DOHH2 (cell line): ENCODE results near the gene PGA5.

Source experiments
- H3F3A ChIP-seq: fragments of 200-600 bp; sonication (generic), shearing (Covaris generic); 2 replicates; pipeline ENCODE4 v1.6.0; 2016; ENCODE audit warnings: antibody characterized with exemption, mild to moderate bottlenecking; ENCODE audit not compliant: control insufficient read depth, insufficient read depth
- H3K27ac ChIP-seq: fragments of 200-600 bp; sonication (generic); 2 replicates; pipeline ENCODE4 v1.5.1; 2014; ENCODE audit warnings: low read depth, mild to moderate bottlenecking, low read length, moderate library complexity
- H3K27me3 ChIP-seq: fragments of 200-600 bp; sonication (generic); 2 replicates; pipeline ENCODE4 v1.6.1; 2014; ENCODE audit warnings: mild to moderate bottlenecking, low read length, mixed read lengths; ENCODE audit not compliant: control insufficient read depth
- H3K36me3 ChIP-seq: fragments of 200-600 bp; sonication (generic); 2 replicates; pipeline ENCODE4 v1.6.1; 2014; ENCODE audit warnings: mild to moderate bottlenecking, low read length, moderate library complexity, mixed read lengths; ENCODE audit not compliant: control insufficient read depth
- H3K4me1 ChIP-seq: fragments of 200-600 bp; sonication (generic); 2 replicates; pipeline ENCODE4 v1.6.1; 2014; ENCODE audit warnings: mild to moderate bottlenecking, low read length, mixed read lengths; ENCODE audit not compliant: control insufficient read depth
- H3K4me2 ChIP-seq: fragments of 200-600 bp; sonication (generic); 2 replicates; pipeline ENCODE4 v1.6.0; 2014; ENCODE audit warnings: mild to moderate bottlenecking, low read length, moderate library complexity
- H3K4me3 ChIP-seq: fragments of 200-600 bp; sonication (generic); 2 replicates; pipeline ENCODE4 v1.5.1; 2014; ENCODE audit warnings: mild to moderate bottlenecking, low read length, mixed read lengths
- H3K79me2 ChIP-seq: fragments of 200-600 bp; sonication (generic); 2 replicates; pipeline ENCODE4 v1.6.1; 2014; ENCODE audit warnings: mild to moderate bottlenecking, low read length, mixed read lengths; ENCODE audit not compliant: control insufficient read depth
- H3K9me2 ChIP-seq: fragments of 200-600 bp; sonication (generic); replicated peaks from 2 replicates; pipeline ENCODE4 v1.6.1; 2014; ENCODE audit warnings: mild to moderate bottlenecking, low read length, mixed read lengths; ENCODE audit not compliant: control insufficient read depth
- H3K9me3 ChIP-seq: fragments of 200-600 bp; sonication (generic); 2 replicates; pipeline ENCODE4 v1.6.1; 2014; ENCODE audit warnings: antibody characterized with exemption, low read length, mixed read lengths; ENCODE audit not compliant: control insufficient read depth, insufficient read depth
- H4K20me1 ChIP-seq: fragments of 200-600 bp; sonication (generic); 2 replicates; pipeline ENCODE4 v1.6.0; 2014; ENCODE audit warnings: low read depth, mild to moderate bottlenecking, antibody characterized with exemption, low read length, moderate library complexity; ENCODE audit not compliant: control insufficient read depth, insufficient read depth
- EZH2phosphoT487 ChIP-seq: fragments of 200-600 bp; sonication (generic); IDR thresholded peaks from 2 replicates; pipeline ENCODE4 v1.6.1; 2017; ENCODE audit warnings: borderline replicate concordance, mild to moderate bottlenecking, antibody characterized with exemption, low read length, moderate library complexity, mixed read lengths
- TF ChIP-seq, protein P1 (sequence below): fragments of 200-600 bp; sonication (generic); IDR thresholded peaks from one replicate; pipeline ENCODE4 v1.5.1; 2014; ENCODE audit warnings: antibody characterized with exemption, mild to moderate bottlenecking, low read depth, low read length; ENCODE audit not compliant: poor library complexity, severe bottlenecking

Gene PGA5

DNA sequence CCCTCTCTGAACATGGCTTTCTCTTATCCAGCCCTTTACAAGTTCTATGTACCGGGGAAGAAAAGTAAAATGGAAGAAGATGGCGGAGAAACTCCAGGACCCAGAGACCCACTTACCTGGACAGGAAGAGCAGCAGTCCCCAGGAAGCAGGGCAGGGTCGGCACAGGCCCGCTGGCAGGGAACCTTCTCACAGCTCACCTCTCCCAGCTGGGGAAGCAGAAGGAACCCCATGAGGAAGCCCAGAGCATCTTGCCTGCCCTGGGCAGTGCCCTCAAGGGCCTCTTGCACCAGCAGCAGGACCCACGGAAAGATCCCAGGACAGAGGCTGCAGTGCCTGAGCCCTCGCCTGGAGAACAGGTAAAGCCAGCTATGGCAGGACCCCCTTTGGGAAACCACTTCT, 23.4 kb downstream of the PGA5 start:
- Histone ChIP-seq H3K9me2 (no peaks in the 10 kb centered on the region), H4K20me1 (no peaks in the 10 kb centered on the region), H3K9me3 (no peaks in the 10 kb centered on the region), H3K27ac (no peak overlapping the region), H3K4me1 (no peaks in the 10 kb centered on the region), H3F3A (no peaks in the 10 kb centered on the region), H3K27me3 (no peaks in the 10 kb centered on the region), H3K4me3 (no peak overlapping the region), H3K36me3 (0 out of 2 replicates have a peak, but pooled peaks cover 5% of the 10 kb centered on the region), H3K79me2 (no peaks in the 10 kb centered on the region), H3K4me2 (no peak overlapping the region)
- TF ChIP-seq EZH2phosphoT487: no peak
- TF ChIP-seq, protein P1, sequence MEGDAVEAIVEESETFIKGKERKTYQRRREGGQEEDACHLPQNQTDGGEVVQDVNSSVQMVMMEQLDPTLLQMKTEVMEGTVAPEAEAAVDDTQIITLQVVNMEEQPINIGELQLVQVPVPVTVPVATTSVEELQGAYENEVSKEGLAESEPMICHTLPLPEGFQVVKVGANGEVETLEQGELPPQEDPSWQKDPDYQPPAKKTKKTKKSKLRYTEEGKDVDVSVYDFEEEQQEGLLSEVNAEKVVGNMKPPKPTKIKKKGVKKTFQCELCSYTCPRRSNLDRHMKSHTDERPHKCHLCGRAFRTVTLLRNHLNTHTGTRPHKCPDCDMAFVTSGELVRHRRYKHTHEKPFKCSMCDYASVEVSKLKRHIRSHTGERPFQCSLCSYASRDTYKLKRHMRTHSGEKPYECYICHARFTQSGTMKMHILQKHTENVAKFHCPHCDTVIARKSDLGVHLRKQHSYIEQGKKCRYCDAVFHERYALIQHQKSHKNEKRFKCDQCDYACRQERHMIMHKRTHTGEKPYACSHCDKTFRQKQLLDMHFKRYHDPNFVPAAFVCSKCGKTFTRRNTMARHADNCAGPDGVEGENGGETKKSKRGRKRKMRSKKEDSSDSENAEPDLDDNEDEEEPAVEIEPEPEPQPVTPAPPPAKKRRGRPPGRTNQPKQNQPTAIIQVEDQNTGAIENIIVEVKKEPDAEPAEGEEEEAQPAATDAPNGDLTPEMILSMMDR: no peak

DNA sequence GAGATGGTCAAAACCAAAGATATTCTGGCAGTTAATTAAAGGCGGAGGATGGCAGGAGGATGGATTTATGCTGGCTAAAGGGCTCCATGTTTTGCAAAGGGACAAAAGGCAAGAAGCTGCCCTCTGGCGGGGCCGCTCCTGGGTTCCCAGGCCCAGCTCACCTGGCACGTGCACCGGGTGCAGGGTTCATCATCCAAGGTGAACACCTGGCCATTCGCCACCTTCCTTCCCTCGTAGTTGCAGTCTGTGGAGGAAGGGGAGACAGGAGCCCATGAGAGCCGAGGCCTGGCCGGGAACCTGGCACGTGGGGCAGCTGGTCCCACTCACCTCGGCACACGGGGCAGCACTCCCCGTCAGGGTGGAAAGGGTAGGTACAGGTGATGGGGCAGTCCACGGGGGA, 23.8 kb downstream of the PGA5 start:
- no peaks in the 10 kb centered on the region for H4K20me1 ChIP-seq
- H3K27me3 ChIP-seq: no peaks in the 10 kb centered on the region
- no peaks in the 10 kb centered on the region for H3K4me1 ChIP-seq
- H3K36me3 ChIP-seq: 0 out of 2 replicates have a peak, but pooled peaks cover 3% of the 10 kb centered on the region
- H3K27ac ChIP-seq: no peak overlapping the region
- H3K9me2 ChIP-seq: no peaks in the 10 kb centered on the region
- no peak overlapping the region for H3K4me2 ChIP-seq
- no peak overlapping the region for H3K4me3 ChIP-seq
- no peaks in the 10 kb centered on the region for H3K9me3 ChIP-seq
- H3K79me2 ChIP-seq: no peaks in the 10 kb centered on the region
- TF ChIP-seq, protein P1: no peak
- no peak for TF ChIP-seq EZH2phosphoT487
- H3F3A ChIP-seq: no peaks in the 10 kb centered on the region

DNA sequence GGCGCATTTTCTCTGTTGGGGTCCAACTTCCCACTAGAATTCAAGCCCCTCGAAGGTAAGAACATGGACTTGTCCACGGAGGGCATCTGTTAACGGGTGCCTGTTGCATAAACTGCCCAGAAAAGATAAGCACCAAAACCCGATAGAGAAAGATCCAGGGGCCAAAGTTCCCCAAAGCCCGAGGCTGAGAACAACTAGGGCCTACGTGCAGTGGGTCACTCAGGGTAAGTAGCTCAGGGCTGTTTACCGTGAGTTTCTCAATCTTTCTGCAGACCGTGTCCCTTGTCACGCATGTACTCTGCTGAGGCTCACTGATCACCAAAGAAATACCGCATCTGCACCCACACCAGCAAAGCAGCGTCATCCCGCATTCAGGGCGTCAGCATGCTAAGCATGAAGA, 24.4 kb downstream of the PGA5 start:
- Histone ChIP-seq H3K79me2 (no peaks in the 10 kb centered on the region), H3F3A (no peaks in the 10 kb centered on the region), H3K9me3 (no peaks in the 10 kb centered on the region), H3K4me1 (no peaks in the 10 kb centered on the region), H3K4me2 (no peak overlapping the region), H3K36me3 (0 out of 2 replicates have a peak, but pooled peaks cover 3% of the 10 kb centered on the region), H3K4me3 (no peak overlapping the region), H4K20me1 (no peaks in the 10 kb centered on the region), H3K9me2 (no peaks in the 10 kb centered on the region), H3K27ac (no peak overlapping the region), H3K27me3 (no peaks in the 10 kb centered on the region)
- TF ChIP-seq, protein P1: no peak
- no peak for TF ChIP-seq EZH2phosphoT487
